ENCODE data around the gene OPCML. TPM values are rescaled to one million over a fixed set of nuclear protein-coding genes. Genes with fewer than 3 reads are reported as not detected.

The OPCML gene
- total RNA-seq, 1 donor: not detected

Small RNAs within 50 kb of the gene (small RNA-seq; reads per million reads assigned to genes)
- not detected for gene RF00026
